Erythroblast (primary cell): ENCODE measurements around the gene NEO1.
"Not testable (repeated sequence)": the region's sequence is repeated elsewhere in the genome, so short reads cannot be mapped to it uniquely, and the experiment has no call there.

ENCODE experiments used
- DNase-seq, 2 experiments: peaks; one replicate each; lab custom pipeline; 2025; lab: John Stamatoyannopoulos, UW
- GATA1 ChIP-seq: IDR thresholded peaks from 2 replicates; pipeline ENCODE4 v1.6.1; 2011; ENCODE audit warnings: low read depth, mild to moderate bottlenecking, control low read depth, low read length, moderate library complexity
- POLR2A ChIP-seq: IDR thresholded peaks from 2 replicates; pipeline ENCODE4 v1.6.1; 2011; ENCODE audit warnings: mild to moderate bottlenecking, low read length

Gene NEO1

DNA sequence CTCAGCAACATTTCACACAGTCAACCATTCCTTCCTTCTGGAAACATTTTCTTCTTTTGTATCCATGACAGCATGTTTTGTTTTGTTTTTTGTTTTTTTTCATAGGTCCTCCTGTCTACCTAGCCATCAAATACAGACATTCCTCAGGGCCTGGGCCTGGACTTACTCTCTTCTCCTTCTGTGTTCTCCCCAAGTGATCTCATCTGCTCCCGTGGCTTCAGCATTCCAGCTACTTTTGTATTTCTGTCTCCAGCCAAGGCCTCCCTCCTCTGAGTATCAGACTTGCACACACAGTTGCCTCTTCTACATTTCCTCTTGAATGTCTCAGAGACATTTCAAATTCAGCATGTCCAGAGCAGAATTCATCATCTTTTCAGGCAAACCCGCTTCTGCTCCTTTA lies 234.0 kb downstream of the NEO1 start:
- no peak for DNase-seq
- no peak for TF ChIP-seq POLR2A
- no peak for TF ChIP-seq GATA1

DNA sequence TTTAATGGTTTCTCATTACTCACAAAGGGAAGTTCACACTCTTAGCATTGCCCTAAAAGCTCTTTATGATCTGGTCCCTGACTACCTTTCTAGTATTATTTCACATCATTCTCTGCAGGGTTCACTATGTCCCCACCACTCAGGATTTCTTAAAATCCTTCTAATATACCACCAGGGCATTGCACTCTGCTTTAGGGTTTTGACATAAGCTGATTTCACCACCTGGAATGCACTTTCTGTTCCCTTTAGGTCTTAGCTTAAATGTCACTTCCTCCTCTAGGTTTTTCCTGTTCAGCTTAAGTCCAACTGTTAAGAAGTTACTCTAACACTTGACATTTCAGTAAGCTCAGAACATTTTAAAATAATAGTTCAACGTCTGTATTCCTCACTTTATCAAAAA lies 234.8 kb downstream of the NEO1 start:
- no peak for TF ChIP-seq GATA1
- TF ChIP-seq POLR2A: no peak
- no peak for DNase-seq

DNA sequence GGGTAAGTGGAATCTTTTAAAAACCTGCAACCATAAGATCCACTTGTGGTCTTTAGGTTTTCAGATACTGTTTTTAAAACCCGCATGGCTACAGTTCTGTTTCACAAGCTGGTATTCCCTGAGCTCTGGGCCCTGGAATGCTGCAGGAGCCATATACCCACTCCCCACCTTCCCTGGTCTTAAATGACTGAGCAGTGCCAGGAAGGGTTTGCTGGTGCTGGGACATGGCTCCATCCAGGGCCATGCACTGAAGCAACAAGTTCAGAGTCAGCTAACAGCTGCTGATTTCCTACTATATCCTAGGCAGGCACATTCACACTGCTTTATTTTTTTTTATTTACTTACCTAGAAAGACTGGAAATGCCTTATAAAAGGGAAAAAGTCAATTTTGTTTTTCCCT lies 239.2 kb downstream of the NEO1 start:
- TF ChIP-seq GATA1 (no peak), POLR2A (no peak)
- no peak for DNase-seq

DNA sequence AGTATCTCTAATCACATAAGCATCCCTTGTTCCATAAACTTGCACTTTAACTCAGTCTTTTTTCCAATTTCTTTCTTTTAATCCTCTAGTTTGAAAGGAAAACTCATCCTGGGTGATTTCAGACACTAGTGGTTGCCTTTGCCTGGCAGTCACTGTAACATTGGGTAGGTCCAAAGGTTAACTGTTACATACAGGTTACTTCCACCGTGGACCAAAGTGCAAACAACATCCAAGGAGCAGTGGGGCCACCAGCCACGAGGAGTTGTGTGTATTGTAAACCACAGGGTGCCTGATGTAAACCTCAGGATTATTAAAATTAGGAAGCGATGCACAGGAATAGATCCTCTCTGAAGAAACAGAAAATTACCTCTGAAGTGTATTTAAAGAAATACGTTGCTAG lies 241.5 kb downstream of the NEO1 start:
- no peak for TF ChIP-seq GATA1
- TF ChIP-seq POLR2A: no peak
- DNase-seq: no peak

DNA sequence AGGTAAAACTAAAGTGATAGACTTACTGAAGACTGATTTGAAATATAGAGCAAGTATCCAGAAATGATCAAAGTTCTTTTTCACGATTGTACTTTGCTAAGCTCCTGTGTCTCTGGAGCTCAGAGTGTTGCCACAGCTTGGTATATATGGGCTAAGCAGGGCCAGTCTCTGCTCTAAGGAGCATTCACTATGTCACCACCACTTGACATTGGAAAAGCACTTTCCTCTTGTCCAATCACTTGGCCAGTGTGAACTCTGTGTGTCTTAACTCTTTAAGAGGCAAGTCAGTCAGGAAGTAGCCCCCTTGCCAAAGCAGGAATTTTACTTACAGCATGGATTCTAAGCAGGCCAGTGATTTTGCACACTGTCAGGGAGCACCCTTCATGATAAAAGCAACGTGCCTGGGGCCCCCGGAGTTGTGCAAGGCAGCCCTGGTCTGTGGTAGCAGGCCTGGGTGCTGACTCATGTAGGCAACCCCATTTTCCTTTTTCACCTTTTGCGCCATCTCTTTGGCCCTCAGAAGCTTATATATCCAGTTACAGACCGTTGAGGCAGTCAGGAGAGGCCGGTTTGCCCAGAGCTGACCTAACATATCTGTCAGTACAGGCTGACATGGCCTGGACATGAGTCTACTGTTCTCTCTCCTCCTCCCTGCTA lies 243.5 kb downstream of the NEO1 start:
- TF ChIP-seq GATA1: no peak
- peak in 1 of 2 experiments; percentile 2 for DNase-seq

DNA sequence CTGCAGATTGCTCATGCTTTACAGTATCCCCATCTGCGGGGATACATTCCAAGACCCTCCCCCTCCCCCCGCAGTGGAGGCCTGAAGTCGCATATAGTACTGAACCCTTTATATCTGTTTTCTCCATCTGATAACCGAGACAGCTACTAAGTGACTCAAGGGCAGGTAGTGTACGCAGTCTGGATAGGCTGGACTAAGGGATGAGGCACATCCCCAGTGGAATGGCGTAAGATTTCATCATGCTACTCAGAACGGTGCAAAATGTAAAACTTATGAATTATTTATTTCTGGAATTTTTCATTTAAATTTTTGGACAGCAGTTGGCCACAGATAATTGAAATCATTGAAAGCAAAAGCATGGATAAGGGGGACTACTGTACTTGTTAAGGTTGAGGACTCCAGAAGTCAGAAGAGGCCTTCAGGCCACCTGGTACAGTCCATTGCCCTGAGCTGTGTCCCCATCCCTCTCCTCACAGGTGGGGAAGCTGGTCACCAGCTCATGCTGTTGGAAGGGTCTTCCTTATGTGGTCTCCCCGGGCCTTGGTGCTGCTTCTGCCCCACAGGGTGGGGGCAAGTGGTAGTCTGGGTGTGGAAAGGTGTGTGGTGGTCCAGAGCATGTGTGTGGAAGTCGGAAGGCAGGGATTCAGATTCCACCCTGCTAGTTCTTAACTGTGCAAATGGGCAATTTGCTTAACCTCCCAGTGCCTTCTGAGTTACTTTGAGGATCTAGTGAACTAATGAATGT lies 244.5 kb downstream of the NEO1 start:
- DNase-seq: no peak
- TF ChIP-seq POLR2A (no peak), GATA1 (no peak)

DNA sequence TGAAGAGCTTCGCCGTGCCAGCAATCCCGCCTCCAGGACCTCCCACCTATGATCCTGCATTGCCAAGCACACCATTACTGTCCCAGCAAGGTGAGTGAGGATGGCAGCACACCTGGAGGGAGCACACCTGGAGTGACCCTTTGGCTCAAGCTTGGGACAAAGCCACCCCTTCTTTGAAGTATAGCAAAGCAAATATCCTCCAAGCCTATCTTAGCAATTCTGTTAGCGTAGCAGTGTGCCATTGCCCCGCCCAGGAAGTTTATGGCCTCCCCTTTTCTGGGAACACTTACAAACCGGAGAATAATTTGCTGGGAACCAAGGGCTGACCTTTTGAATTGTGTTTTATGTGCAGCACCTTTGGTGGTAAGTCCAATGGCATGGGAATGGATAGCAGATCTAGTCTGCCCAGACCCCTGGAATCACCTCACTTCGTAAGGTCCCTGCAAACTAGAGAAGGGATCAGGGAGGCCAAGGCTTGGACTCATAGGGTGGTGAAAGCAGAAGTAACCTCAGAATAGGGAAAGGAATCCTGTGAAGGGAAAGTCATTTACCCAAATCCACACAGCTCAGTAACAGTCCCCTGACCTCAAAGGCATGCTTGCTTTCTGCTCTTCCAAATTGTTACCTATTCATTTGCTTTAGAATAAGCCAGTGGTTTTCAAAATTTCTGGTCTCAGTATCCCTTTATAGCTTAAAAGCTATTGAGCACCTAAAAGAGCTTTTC lies 246.4 kb downstream of the NEO1 start:
- DNase-seq: no peak
- no peak for TF ChIP-seq POLR2A
- no peak for TF ChIP-seq GATA1

DNA sequence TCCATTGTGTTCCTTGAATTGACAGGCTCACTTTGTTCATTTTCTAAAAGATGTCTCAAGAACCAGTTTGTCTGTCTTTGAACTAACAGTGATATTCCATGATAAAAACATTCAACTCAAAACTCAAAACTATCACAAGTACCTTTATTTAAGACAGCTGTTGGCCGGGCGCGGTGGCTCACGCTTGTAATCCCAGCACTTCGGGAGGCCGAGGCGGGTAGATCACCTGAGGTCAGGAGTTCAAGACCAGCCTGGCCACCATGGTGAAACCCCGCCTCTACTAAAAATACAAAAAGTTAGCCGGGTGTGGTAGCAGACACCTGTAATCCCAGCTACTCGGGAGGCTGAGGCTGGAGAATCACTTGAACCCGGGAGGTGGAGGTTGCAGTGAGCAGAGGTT lies 248.0 kb downstream of the NEO1 start:
- DNase-seq: not testable (repeated sequence)

DNA sequence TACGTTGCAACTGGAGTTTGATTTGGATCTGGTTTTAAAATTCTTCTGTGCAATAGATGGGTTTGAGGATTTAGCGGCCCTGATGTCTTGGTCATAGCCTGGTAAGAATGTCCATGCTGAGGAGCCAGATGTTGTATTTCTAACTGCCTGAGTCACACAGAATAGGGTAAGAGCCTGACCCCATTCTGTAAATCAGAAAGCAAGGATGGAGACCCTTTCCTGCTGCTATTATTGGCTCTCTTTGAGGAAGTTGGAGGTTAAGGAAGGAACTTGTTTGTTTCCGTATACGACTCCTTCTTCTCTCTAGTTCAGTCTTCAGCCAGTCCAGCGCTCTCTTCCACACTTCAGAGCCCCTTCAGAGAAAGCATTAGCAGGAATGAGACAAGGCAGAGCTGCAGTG lies 251.4 kb downstream of the NEO1 start:
- TF ChIP-seq POLR2A: no peak
- TF ChIP-seq GATA1: no peak
- no peak for DNase-seq

DNA sequence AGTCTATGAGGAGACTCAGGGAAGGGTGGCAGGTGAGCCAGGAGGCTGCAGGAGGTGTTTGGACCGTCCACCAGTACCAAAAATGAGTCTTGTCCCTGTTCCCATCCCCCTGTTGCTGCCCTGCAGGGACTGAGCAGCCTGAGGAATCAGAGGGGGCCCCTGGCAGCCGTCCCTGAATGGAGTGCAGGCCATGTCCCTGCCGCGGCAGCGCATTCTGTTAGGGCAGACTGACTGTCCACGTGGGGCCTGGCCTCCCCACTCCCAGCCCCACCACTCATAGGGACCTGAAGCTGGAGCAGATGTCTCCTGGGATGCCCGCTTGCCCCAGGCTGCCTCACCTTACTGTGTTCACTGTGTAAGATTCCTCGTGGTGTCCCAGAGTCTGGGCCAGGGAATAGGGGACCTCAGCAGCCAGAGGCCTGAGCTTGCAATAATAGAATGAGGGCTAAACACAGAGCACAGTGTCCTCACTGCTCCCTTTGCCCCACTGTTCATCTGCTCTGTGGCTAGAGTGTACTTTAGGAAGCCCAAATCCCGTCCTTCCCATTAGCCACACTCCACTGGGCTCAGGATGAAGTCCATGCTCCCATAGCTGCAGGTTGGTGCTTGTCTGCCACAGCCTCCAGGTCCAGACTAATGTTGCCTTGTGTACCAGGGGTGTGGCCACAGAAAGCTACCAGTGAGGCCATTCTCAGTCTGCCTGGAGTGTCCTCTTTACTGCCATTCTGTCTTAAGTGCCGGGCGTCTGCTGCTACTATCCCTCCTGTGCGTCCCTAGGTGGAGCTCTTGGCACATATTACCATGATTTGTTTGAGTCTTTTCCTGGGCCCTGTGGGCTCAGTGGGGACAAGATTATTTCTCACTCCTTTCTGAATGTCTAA lies 253.3 kb downstream of the NEO1 start:
- TF ChIP-seq GATA1 (no peak), POLR2A (no peak)
- peak; percentile 48 to 57 for DNase-seq

DNA sequence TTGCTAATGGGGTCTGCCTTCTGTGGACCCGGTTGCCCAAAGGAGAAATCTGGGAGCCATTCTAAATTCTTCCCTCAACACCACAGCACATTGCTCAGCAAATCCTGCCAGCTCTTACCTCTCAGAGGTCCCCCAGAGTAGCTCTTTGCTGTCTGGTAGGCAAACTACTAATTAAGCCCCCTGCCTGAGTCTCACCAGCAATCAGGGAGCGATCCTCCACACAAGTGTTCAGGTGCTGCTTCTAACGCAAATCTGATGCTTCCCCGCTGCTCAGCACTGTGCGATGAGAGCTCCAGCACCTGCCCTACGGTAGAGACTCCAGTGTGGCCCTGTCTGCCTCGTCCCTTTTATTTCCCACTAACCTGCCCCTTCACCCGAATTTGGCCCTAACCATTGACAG lies 256.0 kb downstream of the NEO1 start:
- DNase-seq: no peak
- TF ChIP-seq POLR2A (no peak), GATA1 (no peak)

DNA sequence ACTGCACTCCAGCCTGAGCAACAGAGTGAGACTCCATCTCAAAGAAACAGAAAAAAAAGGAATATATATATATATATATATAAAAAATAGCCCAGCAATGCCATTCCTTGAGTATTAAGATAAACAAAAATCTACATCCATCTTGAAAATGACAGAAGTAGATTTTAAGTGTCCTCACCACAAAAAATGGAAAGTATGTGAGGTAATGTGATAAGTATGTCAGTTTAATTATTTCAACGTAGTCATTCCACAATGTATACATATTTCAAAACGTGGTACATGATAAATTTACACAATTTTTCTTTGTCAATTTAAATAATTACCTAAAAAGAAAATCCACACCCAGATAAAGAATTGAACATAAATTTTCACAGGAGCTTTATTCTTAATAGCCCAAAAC lies 261.6 kb downstream of the NEO1 start:
- no peak for TF ChIP-seq POLR2A
- no peak for TF ChIP-seq GATA1
- no peak for DNase-seq

DNA sequence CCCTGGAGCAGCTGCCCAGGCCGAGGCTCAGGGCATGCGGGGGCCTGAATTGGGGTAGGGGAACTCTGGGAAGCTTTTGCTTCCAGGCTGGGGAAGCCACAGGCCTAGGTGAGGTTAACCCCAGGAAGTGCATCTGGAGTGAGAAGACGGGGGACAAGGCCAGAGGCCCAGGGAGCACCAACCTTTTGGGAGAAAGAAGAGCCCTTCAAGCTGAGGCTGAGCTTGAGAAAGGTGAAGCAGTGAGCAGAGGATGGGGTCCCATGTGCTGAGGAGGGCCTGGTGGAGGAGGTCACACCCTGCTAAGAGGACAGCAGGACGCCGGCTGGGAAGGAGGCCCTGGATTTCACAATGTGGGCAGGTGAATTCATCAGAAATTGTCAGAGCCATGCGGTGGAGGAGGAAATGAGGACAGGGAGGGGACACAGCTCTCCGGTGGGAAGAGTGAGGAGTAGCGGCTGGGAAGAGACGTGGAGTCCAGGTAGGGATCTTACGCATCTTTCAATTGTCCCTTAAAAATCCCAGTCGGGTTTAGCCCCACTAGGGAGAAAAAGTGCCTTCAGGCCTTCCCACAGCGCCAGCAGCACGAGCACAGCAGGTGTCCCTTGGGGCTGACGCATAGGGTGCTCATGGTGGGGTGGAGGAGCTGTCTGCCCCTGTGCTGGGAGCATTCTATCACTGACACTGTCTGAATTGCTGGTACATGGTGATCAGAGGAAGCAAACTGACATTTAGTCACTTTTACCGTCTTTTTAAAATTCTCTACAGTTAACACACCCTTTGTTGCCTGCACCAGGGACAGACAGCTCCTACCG lies 265.6 kb downstream of the NEO1 start:
- TF ChIP-seq GATA1 (no peak), POLR2A (no peak)
- no peak for DNase-seq
